Renal cortex interstitium (tissue), 11 donors: ENCODE results near the gene ADAMTS19. TPM values are rescaled to one million over a fixed set of nuclear protein-coding genes. Genes with fewer than 3 reads are reported as not detected.

Source experiments
- DNase-seq, 11 donors: peaks; one replicate each; pipeline ENCODE4 v3.0.0-alpha.2; 2013; ENCODE audit warnings: low read depth in 9 of 11, low spot score in 4 of 11; ENCODE audit errors: extremely low read depth in 1 of 11
- polyA plus RNA-seq, 3 donors: library from polyadenylated mRNA; unstranded; fragments of 120-200 nt; gene quantifications; one replicate each; pipeline ENCODE4 v1.2.1, GENCODE V29; 2013; ENCODE audit not compliant: insufficient read length in 3 of 3

The ADAMTS19 gene
- polyA plus RNA-seq, 3 donors = 5.6 to 6.4 (median 5.8) TPM

DNA sequence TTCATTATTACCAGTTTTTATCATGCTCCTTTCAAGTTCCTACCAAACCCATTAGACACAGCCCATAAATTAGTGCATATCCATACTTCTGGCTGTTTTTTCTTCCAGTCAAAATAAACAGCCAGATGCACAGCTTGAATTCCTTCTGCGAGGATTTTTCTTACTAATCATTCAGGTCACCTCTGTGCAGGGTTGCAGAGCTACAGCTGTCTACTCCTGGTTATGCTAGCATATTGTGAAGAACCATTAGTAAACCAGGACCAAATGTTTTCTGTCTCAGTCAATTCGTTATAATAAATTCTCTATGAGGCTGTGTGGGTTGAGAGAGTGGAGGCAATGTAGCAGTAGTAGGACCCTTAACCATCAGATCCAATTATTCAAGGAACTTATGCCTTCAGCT, 279.7 kb downstream of the ADAMTS19 start:
- no peak for DNase-seq

DNA sequence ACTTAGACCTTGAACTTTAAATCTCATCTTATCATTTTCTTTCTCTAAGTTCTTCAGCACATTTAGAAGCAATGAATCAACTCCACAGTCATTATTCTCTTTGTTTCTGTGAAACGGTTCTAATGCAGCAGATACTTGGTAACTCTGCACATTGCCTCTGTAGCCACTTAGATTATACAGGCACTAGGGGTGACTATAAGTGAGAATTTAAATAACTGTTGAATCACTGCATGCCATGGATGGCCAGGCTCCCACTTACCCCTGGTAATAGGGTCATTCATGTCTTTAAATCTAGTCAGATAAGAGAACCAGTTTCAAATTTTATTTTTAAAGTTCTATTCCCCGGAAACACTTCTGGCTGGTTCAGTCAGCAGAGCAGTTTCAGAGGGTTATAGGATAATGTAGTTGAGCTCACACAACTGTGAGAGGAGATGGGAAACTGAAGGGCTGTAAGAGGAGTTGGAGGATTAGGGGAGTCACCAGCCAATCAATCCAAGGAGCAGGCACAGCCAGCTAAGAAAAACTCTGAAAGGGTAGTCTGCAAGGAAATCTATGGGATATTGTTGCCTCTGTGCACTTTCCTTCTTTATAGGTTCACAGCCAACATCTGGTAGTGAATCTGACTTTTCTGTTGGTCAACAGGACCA, 283.6 kb downstream of the ADAMTS19 start:
- no peak for DNase-seq

DNA sequence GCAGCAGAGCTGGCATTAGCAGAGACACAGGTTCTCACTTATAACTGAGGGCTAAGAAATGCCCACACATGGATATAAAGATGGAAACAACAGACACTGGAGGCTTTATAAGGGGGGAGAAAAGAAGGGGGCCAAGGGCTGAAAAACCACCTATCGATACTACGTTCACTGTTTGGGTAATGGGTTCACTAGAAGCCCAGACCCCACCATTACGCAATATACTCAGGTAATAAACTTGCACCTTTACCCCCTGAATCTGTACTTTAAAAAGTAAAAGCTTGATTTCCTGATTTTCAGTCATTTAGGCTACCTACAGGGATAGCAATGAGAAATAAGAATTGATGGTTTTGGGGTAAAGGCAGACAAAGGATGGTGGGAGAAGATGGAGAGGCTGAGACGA, 285.9 kb downstream of the ADAMTS19 start:
- DNase-seq = no peak

DNA sequence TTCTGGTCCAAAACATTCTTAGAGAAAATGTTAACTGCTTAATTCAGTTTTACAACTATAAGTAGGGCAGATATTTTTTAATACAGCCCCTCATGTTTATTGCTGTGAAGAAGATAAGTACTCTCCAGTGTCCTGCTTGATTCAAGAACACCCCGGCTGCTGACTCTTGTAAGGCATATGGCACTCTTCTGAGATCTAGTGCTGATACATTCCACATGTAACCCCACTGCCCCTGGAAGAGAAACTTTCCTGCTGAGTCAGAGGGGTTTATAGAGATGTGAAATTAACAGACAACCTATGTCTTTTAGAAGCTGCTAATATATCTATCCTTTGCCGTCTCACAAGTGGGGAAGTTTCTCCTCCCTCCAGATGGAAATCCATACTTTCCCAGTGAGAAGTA, 286.8 kb downstream of the ADAMTS19 start:
- no peak for DNase-seq

DNA sequence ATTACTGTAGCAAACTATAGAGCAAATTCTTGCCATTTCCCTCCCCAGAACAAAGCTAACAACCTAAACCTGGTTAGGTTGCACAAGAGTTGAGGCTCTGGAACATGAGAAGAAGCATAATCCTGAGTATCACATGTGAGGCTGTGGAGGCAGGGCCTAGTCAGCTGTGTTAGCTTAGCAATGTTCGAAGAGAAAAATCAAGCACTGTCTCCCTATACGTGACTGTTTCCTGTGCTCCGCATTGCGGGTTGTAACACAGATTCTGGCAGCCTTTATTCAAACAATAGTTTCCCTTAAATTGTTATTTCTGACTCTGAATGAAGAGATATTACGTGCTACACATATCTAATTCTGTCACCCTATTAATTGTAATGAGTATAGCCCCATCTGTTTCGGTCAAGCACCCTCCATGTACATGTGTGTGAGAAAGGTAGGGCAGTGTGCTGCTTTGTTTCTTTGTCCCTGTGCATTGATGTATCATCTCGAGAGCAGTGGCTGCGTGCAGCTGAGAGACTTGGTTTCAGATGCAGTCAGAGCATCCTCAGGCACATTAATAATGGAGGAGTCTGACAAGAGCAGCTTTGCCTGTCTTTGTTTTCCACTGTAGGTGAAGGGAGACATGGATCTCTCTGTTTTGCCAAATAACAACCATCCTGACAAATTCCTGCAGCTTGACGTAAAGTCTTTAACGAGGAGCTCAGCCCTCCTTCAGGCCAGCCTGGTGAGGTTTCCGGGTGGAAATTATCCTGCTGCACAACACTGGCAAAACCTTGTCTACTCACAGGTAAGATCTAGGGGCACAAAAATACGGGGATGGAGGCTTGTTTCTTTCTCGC, 287.7 kb downstream of the ADAMTS19 start, which contains the start of gene MINAR2:
MINAR2 (plus strand) TSS at position 523 of the 836 bp plus-strand sequence; CDS start at position 620, 97 bp downstream.
- DNase-seq = no peak

DNA sequence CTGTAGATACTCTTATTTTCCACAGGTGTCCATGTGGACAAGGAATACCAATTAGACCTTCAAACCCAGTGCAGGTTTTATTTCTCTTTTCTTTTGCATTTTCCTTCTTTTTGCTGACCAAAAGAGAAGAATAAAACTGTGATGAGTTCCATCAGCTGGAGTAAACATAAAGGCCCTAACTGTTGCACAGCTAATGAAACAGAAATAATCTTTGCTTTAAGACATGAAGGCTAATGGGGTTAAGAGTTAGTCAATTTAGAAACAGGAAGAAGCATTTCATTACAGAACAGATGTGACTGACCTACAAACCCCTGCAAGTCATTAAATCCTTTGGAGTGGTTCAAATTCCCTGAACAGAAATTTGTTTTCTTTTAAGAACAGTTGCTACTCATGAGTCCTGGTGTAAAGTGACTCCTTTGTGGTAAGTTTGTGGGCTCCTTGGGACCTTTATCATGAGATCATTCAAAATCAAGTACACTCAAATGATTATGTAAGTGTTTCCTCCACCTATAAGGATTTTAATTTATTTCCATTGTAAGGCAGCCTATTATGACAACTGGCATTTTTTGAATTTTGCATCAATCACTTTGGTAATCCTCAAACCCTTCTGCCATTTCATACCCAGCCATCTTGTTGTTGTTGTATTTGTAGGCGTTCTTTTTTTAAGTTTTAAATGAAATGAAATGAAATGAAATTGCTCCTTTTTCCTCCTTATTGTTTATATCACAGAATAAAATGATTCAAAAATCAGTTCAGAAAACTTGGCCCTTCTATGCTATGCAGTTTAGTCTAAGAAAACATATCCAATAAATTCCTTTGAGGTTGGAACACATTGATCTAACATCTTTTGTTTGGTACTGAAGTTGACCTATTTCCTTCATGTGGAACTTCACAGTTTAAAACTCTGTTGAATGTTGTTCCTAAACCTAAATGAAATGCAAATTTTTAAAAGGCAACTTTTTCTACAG, 289.1 kb downstream of the ADAMTS19 start:
- no peak for DNase-seq

DNA sequence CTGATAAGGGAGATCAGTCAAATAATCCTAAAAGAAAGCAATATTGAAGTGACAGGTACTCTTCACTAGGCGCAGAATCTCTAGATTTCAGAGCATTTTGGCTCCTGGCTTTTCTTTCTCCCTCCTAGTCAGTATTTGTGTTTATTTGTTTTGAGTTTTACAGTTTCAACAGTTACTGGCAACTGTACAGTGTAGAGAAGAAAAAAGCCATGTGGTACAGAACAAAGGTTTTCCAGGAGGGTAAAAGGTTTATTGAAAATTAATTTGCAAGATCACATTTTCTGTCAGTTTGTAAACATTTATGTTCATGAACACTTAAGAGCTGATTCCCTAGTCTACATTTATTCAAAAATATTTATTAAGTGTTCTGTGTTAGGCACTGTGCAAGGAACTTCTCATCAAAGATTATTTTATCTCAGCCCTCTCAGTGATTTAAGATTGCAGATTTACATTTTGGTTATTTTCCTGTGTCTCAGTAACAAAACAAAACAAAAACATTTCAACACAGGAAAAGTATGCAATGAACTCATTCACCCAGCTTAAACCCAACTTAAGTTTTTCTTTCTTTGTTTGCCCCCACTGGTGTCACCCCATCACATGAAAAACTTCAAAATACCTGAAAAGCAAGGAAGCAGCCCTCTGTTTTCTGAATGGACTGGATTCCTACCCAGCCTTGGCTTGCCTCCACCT, 300.7 kb downstream of the ADAMTS19 start:
- DNase-seq = peak in 5 of 11 donors; percentile 8 to 36 (median 30)

DNA sequence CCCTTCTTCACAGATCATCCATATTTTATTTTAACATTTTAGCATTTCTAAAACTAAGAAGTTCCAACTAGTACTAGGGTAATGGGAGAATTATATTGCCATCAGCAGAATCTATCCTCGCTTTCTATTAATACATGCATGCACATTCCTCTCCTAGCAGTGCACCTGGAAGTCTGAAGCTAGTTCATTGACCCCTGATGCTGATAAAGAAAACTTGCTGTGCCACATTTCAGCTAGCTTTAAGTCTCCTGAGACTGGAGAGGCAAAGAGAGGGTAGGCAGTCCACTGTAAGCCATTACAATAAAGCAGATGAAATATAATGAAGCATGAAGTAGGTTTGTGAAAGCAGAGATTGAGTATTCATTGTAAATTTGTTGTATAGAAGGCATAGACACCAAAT, 303.6 kb downstream of the ADAMTS19 start:
- no peak for DNase-seq

DNA sequence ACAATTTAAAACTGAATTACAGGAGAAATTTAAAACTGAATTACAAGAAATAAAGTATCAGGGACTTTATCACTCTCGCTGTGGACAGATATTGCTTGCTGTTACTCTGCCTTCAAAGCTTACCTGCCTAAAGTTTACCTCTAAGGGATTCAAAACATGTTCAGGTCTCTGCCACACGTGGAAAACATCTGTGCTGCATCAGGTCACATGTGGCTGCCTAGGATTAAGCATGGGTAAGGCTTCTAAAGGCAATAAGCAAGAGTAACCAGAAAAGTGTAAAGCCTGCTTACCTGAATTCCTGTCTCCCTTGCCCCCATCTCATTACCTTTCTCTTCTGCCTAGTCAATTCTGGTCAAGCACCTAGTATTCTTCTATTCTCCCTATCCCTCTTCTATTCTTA, 306.7 kb downstream of the ADAMTS19 start:
- DNase-seq = no peak

DNA sequence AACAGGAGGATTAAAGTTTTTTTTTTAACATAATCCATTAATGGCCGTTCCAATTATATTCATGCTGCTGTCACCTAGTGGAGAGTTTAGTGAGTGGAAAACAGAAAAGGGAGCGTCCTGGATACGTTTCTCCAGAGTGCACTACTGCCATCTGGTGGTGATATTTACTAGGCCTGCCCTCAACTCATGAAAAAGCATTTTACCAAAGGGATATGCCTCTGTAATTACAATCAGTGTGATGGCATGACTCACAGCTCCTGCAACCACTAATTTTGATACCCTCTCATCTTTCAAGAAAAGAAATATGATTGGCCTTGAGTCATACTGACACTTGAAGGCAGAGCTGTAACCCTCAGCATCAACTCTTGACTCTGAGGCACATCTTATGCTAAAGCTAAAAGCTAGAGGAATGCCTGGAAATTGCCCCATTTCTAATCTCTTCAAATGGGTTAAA, 307.9 kb downstream of the ADAMTS19 start:
- peak; percentile 72 to 90 (median 83) for DNase-seq

DNA sequence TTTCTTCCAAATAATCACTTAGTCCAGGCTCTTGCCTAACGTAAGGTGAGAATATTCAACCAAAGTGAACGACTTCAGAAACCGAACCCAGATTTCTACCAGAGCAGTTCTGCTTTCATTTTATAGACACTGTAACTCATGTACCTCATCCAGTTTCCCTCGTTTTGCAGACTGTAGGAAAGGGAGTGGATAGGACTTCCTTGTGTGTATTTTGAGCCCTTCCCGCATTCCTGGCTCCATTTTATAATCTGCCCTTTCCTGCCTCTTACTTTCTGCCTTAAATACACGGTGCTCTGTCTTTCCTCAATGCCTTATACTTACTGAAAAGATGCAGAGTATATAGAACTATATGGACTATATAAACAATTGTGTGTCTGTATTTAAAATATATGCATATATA, 308.6 kb downstream of the ADAMTS19 start:
- DNase-seq = no peak

DNA sequence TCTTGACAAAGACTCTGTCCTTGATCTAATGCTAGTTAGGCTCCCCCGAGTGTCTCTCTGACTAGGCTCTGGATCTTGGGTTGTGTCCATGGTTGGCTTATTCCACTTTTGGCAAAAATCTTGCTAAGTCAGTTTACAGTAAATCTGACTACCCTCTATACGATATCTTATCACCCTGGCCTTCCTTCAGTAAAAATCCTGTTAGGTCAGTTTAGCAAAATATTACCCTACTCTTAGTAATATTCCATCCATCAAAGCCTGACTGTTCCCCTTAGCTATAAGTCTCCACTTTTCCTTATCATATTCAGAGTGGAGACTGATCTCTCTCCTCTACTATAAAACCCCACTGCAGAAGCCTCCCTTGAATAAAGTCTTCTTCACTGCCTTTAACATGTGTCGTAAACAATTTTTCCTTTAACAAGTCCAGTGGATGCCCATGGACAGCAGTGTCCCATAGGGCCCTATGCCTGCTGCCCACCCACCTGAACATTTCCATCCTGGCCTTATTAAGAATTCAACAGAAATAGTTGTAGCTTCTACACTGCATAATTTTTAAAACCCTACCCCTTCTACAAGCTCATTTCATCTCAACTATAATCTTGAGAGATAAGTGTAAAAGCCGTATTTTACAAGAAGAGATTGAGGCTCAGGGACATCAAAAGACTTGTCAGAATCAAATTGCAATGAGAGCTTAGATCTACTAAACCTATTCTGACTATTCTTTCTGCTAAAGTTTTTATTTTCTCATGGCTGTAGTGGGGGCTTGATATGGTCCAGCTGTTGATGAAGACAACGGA, 310.1 kb downstream of the ADAMTS19 start:
- DNase-seq = peak in 1 of 11 donors; percentile 11

DNA sequence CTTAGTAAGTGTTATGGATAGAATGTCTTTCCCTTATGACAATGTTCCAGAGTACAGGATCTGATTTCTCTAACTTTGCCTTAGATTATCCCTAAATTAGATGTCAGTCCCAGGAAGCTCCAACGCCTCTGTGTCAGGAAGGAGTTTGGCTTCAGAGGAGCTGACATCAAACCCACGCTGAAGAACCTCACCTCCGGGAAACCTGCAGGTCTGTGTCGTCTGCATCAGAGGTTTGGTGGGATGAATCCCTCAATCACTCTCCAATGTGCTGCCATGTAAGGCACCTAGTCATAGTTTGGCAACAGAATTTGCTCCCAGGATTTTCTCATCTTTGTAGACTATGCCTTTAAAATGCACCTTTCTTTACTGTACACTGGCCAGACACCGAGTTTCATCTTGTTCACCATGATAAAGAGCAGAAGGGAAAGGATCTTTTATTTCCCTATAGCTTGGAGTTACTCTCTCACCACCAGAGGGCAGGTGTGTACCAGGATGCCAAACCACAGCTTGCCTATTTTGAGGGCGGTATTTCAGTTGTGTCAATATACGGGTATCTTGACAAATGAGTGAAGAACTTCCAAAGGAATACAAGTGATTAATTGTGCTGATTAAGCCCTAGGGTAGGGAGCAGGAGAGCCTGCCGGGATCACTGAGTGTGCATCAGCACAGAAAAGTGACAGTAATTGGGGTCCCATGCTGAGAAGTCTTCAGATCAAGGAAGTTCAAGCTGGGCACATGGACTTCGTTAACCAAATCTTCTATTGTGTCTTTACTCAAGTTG, 311.1 kb downstream of the ADAMTS19 start:
- peak in 8 of 11 donors; percentile 27 to 67 (median 42) for DNase-seq

DNA sequence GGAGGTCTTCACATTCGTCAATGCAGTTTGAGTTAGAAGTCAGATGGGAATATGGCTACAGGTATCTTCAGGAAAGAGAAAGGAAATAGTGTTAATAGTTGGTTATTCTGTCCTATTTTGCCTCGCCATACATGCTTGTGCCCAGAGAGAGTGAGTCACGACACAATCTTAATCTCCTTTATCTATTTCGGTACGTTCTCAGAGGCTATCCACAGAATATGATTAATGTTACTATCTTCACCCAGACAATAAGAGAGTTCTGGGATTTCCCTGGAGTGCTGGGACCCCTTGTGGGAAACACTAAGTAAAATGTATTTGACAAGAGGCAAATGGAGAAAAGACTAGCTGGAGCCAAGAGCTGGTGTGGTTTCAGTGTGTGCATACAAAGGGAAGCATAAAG, 313.3 kb downstream of the ADAMTS19 start:
- no peak for DNase-seq

DNA sequence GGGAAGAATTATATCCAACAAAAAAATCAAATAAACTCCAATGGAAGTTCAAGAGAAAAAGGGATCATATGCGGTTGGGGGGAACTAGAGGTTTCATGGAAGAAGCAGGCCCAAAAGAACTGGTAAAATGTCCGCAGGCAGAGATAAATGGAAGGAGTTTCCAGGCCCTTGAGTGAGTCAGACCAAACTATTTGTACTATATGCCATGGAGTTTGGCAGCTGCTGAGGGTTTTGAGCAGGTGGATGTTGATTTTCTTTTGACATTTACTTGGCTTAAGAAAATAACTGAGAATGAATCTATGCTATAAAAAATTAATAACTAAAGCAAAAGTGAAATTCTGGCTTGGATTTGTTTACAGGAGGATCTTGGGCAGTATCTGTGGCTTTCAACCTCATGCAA, 321.5 kb downstream of the ADAMTS19 start:
- no peak for DNase-seq
